ENCODE data around the gene RBX1.

RBX1 gene

GRCh38 chr22:41015003-41015402 is 63.8 kb downstream of the RBX1 start:
- DNase-seq (ENCODE audit: low read depth), result no peak
- no peak overlapping the region for H3K4me3 ChIP-seq (ENCODE audit: control insufficient read depth, low read depth, low read length)
- TF ChIP-seq, protein P1, sequence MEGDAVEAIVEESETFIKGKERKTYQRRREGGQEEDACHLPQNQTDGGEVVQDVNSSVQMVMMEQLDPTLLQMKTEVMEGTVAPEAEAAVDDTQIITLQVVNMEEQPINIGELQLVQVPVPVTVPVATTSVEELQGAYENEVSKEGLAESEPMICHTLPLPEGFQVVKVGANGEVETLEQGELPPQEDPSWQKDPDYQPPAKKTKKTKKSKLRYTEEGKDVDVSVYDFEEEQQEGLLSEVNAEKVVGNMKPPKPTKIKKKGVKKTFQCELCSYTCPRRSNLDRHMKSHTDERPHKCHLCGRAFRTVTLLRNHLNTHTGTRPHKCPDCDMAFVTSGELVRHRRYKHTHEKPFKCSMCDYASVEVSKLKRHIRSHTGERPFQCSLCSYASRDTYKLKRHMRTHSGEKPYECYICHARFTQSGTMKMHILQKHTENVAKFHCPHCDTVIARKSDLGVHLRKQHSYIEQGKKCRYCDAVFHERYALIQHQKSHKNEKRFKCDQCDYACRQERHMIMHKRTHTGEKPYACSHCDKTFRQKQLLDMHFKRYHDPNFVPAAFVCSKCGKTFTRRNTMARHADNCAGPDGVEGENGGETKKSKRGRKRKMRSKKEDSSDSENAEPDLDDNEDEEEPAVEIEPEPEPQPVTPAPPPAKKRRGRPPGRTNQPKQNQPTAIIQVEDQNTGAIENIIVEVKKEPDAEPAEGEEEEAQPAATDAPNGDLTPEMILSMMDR (conservative IDR thresholded peaks at IDR 0.05; ENCODE audit: control insufficient read depth, insufficient read depth, low read depth, low read length), result no peak

DNA sequence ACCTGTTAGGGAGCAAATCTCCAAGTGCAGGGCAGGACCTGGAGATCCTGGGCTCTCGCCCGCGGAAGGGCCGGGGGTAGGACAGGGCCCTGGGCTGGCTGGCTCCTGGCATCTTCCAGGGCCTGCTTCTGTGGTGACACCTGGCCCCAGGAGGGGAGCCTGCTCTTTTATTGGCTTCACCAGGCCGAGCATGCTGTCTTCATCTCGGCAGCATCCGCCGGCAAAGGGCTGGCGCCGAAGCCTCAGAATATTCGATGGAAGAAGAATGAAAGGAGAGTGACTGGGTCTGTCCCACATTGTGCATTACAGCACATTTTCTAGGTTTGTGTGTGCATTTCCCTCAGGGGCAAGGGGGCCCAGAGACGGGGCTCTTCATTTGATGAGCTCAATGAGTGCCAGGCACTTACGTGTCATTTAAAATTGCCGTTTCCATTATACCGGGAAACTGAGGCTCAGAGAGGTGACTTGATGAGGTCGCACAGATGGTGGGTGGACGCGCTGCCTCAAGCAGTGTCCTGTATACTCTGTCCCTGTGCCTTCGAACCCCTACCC is 70.0 kb downstream of the RBX1 start:
- DNase-seq (ENCODE audit: low read depth), result no peak

GRCh38 chr22:41021613-41022454 is 70.7 kb downstream of the RBX1 start:
- H3K4me3 ChIP-seq (ENCODE audit: control insufficient read depth, low read depth, low read length), result peak overlapping the region; percentile 58
- TF ChIP-seq, protein P1 (conservative IDR thresholded peaks at IDR 0.05; ENCODE audit: control insufficient read depth, insufficient read depth, low read depth, low read length), result no peak
- peak; percentile 44 for DNase-seq (ENCODE audit: low read depth)

More for the DNA sequence above, 70.0 kb downstream of the RBX1 start:
- TF ChIP-seq, protein P1 (conservative IDR thresholded peaks at IDR 0.05; ENCODE audit: control insufficient read depth, insufficient read depth, low read depth, low read length), result no peak
- H3K4me3 ChIP-seq (ENCODE audit: control insufficient read depth, low read depth, low read length), result peak overlapping the region; percentile 58

DNA sequence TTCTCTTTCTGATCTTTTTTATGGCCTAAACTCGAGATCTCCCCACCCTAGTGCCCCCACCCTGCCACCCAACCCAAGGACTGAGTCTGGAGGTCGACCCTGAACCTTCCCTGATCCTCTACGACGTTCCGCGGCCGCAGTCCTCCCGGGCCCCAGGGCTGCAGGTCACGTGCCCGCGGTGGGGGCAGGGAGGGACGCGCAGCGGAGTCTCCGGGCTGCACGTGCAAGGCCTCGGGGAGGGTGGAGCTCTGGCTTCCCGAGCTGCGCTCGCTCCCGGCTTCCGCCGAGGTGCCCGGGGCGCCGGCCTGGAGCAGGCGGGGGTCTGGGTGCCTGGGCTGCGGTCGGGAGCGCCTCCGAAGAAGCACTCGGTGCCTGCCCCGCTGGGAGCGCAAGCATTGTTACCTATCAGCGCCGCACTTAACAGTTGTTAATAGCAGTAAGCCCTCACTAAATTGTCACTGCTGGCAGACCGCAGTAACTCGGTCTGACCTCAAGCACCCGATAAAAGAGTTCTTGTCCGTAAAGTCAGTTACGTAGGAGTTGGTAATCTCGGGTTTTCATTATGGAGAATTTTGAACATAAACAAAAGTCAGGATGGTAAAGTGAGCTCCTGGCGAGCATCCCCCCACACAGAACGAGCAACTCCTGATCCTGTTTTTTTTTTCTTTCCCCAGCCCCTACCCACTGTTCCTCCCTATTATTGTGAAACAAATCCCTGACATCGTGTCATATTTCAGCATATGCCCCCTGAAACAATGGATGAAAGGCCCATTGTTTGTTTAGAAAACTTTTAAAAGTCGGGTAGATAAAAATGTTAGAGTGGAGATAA is 71.5 kb downstream of the RBX1 start:
- peak; percentile 78 for DNase-seq (ENCODE audit: low read depth)
- TF ChIP-seq, protein P1 (conservative IDR thresholded peaks at IDR 0.05; ENCODE audit: control insufficient read depth, insufficient read depth, low read depth, low read length), result no peak
- peak overlapping the region; percentile 58 for H3K4me3 ChIP-seq (ENCODE audit: control insufficient read depth, low read depth, low read length)

Data from fibroblast of mammary gland (primary cell).